Endothelial cell of umbilical vein (primary cell): ENCODE data around the gene MYO1A. TPM values are rescaled to one million over a fixed set of nuclear protein-coding genes. Genes with fewer than 3 reads are reported as not detected.

Source experiments
- BruUV-seq: library from RNA; stranded (reverse); fragments of 400-500 nt; replicated peaks from 2 replicates; lab custom pipeline; 2021; lab: Mats Ljungman, UMichigan
- CTCF ChIA-PET: fragments of 300-600, 350-600 bp; sonication (Branson Sonifier 250); formaldehyde crosslinking; loops from one replicate; lab custom pipeline; 2021; ENCODE audit warnings: antibody characterized with exemption, inconsistent platforms; lab: Charles Lee
- POLR2A ChIA-PET: fragments of 300-600, 350-600 bp; sonication (Branson Sonifier 250); formaldehyde crosslinking; loops from one replicate; lab custom pipeline; 2021; ENCODE audit warnings: antibody characterized with exemption, inconsistent platforms; lab: Charles Lee
- DNase-seq: peaks from one replicate; pipeline ENCODE4 v3.0.0-alpha.2; 2011; ENCODE audit warnings: low read depth, low spot score
- FAIRE-seq: peaks from 2 replicates; lab custom pipeline; 2011; peaks lifted over from hg19 to GRCh38; lab: Jason Lieb, UNC
- H2AFZ ChIP-seq: 2 replicates; pipeline ENCODE4 v1.6.0; 2012; ENCODE audit warnings: low read depth, low read length, control low read depth, inconsistent platforms
- H3K27ac ChIP-seq: 2 replicates; pipeline ENCODE4 v1.5.1; 2011; ENCODE audit warnings: low read depth, mild to moderate bottlenecking, control low read depth, low read length, moderate library complexity; ENCODE audit not compliant: insufficient read depth
- H3K27me3 ChIP-seq, 2 experiments: 2 replicates each; pipeline versions ENCODE4 v1.6.0 to v1.6.1; 2011; ENCODE audit warnings: low read length in 2 of 2, mixed read lengths in 1 of 2; ENCODE audit not compliant: control insufficient read depth in 2 of 2, insufficient read depth in 2 of 2
- H3K36me3 ChIP-seq, 2 experiments: 2 replicates in 1 of 2; 3 replicates in 1 of 2; pipeline ENCODE4 v1.5.1; 2011; ENCODE audit warnings: low read length in 2 of 2, mild to moderate bottlenecking in 1 of 2, moderate library complexity in 1 of 2; ENCODE audit not compliant: control insufficient read depth in 2 of 2, insufficient read depth in 2 of 2; ENCODE audit errors: extremely low read depth in 1 of 2
- H3K4me1 ChIP-seq: 3 replicates; pipeline ENCODE4 v1.5.1; 2011; ENCODE audit warnings: mild to moderate bottlenecking, low read length; ENCODE audit not compliant: control insufficient read depth, insufficient read depth; ENCODE audit errors: extremely low read depth
- H3K4me2 ChIP-seq: 2 replicates; pipeline ENCODE4 v1.6.1; 2011; ENCODE audit warnings: low read length, control low read depth, mixed read lengths; ENCODE audit not compliant: insufficient read depth
- H3K4me3 ChIP-seq, 3 experiments: fragments of 200-600 bp in 1 of 3; sonication (generic), shearing (Covaris generic) in 1 of 3; replicated peaks in 1 of 3; 2 replicates each; pipeline ENCODE4 v1.5.1; 2011 to 2016; ENCODE audit warnings: control low read depth in 3 of 3, low read length in 3 of 3, mild to moderate bottlenecking in 2 of 3, inconsistent platforms in 1 of 3, low read depth in 1 of 3, moderate library complexity in 1 of 3; ENCODE audit not compliant: insufficient read depth in 1 of 3
- H3K79me2 ChIP-seq: 2 replicates; pipeline ENCODE4 v1.6.0; 2012; ENCODE audit warnings: low read length, inconsistent platforms; ENCODE audit not compliant: control insufficient read depth, insufficient read depth
- H3K9ac ChIP-seq: replicated peaks from 2 replicates; pipeline ENCODE3; 2011; ENCODE audit warnings: low read length, control low read depth; ENCODE audit not compliant: insufficient read depth; ENCODE audit errors: extremely low read depth
- H3K9me1 ChIP-seq: replicated peaks from 3 replicates; pipeline ENCODE4 v1.6.0; 2011; ENCODE audit warnings: mild to moderate bottlenecking, low read length; ENCODE audit not compliant: control insufficient read depth, insufficient read depth; ENCODE audit errors: extremely low read depth
- H3K9me3 ChIP-seq: replicated peaks from 2 replicates; pipeline ENCODE4 v1.5.1; 2012; ENCODE audit warnings: low read length, inconsistent platforms; ENCODE audit not compliant: control insufficient read depth, insufficient read depth
- H4K20me1 ChIP-seq: replicated peaks from 2 replicates; pipeline ENCODE3; 2011; ENCODE audit warnings: mild to moderate bottlenecking, low read length; ENCODE audit not compliant: control insufficient read depth, insufficient read depth; ENCODE audit errors: extremely low read depth
- CTCF ChIP-seq, 2 donors: IDR thresholded peaks; 1 replicate in 1 of 2; 2 replicates in 1 of 2; pipeline ENCODE4 v1.5.1; 2011; ENCODE audit warnings: low read length in 2 of 2, mild to moderate bottlenecking in 2 of 2, moderate library complexity in 2 of 2, control low read depth in 1 of 2, inconsistent platforms in 1 of 2, low read depth in 1 of 2; ENCODE audit not compliant: insufficient read depth in 1 of 2; ENCODE audit errors: extremely low read depth in 1 of 2
- EZH2 ChIP-seq: IDR thresholded peaks from 2 replicates; pipeline ENCODE4 v1.6.1; 2012; ENCODE audit warnings: borderline replicate concordance, low read depth, mild to moderate bottlenecking, moderate library complexity, low read length, inconsistent platforms; ENCODE audit not compliant: severe bottlenecking
- FOS ChIP-seq: IDR thresholded peaks from 2 replicates; pipeline ENCODE4 v1.6.1; 2011; ENCODE audit warnings: mild to moderate bottlenecking, low read length, moderate library complexity, borderline replicate concordance; ENCODE audit not compliant: insufficient read depth
- GATA2 ChIP-seq: IDR thresholded peaks from 2 replicates; pipeline ENCODE4 v1.7.0; 2011; ENCODE audit warnings: low read depth, mild to moderate bottlenecking, moderate library complexity, mixed read lengths, low read length; ENCODE audit not compliant: insufficient read length, insufficient read depth
- JUN ChIP-seq: IDR thresholded peaks from 2 replicates; pipeline ENCODE4 v1.6.1; 2011; ENCODE audit warnings: borderline replicate concordance, low read depth; ENCODE audit not compliant: insufficient read length, insufficient read depth
- MAX ChIP-seq: IDR thresholded peaks from 2 replicates; pipeline ENCODE4 v1.6.1; 2011; ENCODE audit not compliant: insufficient read depth, insufficient read length
- MYC ChIP-seq: IDR thresholded peaks from one replicate; pipeline ENCODE4 v1.6.1; 2011; ENCODE audit warnings: mild to moderate bottlenecking, low read depth, low read length
- POLR2A ChIP-seq: IDR thresholded peaks from 2 replicates; pipeline ENCODE4 v1.6.1; 2012; ENCODE audit warnings: low read depth, mild to moderate bottlenecking, control low read depth, low read length
- POLR2AphosphoS5 ChIP-seq: IDR thresholded peaks from 2 replicates; pipeline ENCODE4 v1.6.1; 2012; ENCODE audit warnings: low read depth, mild to moderate bottlenecking, control low read depth, low read length, moderate library complexity; ENCODE audit not compliant: insufficient read depth
- dilution Hi-C: fragments of 300-500 bp; cut with MboI; formaldehyde crosslinking; loops from one replicate; pipeline ENCODE4 v1.15.0; 2019; ENCODE audit warnings: low sequenced_read_pairs; ENCODE audit not compliant: extremely low pct_ligation_motif_present
- intact Hi-C: fragments of 100-400 bp; cut with micrococcal nuclease; formaldehyde crosslinking; loops from one replicate; pipeline ENCODE4 v1.10.0; 2022
- polyA plus RNA-seq, 4 experiments: library from polyadenylated mRNA; depleted of rRNA in 3 of 4; stranded (reverse) in 3 of 4; unstranded in 1 of 4; fragments of >200 nt; gene quantifications; 2 replicates each; pipeline versions ENCODE4 v1.2.1 to v1.2.3, GENCODE V29; 2011 to 2012; ENCODE audit warnings: missing spikeins in 1 of 4
- total RNA-seq: library from RNA; stranded (reverse); gene quantifications from 2 replicates; pipeline ENCODE4 v1.2.3, GENCODE V29; 2021

MYO1A gene
- total and polyA plus RNA-seq, 2 donors (not counting 3 experiments of a cell fraction or from before 2014, with no cell fraction given), result not detected

GRCh38 chr12:57037264-57037663 lies 12.7 kb downstream of the MYO1A start:
- BruUV-seq, result no TSS peak
- POLR2A ChIA-PET, result no interaction called here
- peaks cover 16 to 32% of the 10 kb centered on the region in 2 experiments for H3K27me3 ChIP-seq

More at GRCh38 chr12:57037264-57037663, 12.7 kb downstream of the MYO1A start:
- Histone ChIP-seq H2AFZ (no peak overlapping the region), H3K4me3 (no peak overlapping the region), H3K36me3 (no peaks in the 10 kb centered on the region), H3K9me3 (no peaks in the 10 kb centered on the region), H3K4me1 (no peaks in the 10 kb centered on the region), H3K4me2 (no peak overlapping the region), H3K79me2 (no peaks in the 10 kb centered on the region), H4K20me1 (no peaks in the 10 kb centered on the region), H3K9me1 (no peaks in the 10 kb centered on the region), H3K9ac (no peak overlapping the region), H3K27ac (no peak overlapping the region)
- intact Hi-C loops, result no loop called here
- TF ChIP-seq POLR2AphosphoS5 (no peak), JUN (no peak), EZH2 (no peak), CTCF (IDR thresholded peaks at IDR 0.05; ENCODE audit: extremely low read depth in 1 of 2, insufficient read depth in 1 of 2, low read depth in 1 of 2, low read length in 2 of 2) (no peak), FOS (no peak), GATA2 (no peak), MAX (no peak), MYC (no peak), POLR2A (no peak)
- CTCF ChIA-PET, result interaction anchor here (0.6 kb wide), 1 partner anchor 13 kb away, joined by 3 read pairs; the partner anchor contains the start of gene MYO1A
- dilution Hi-C loops, result no loop called here
- DNase-seq (no peak), FAIRE-seq (no peak)
